Measurements from ENCODE around the gene SMARCC2.

Gene SMARCC2

DNA sequence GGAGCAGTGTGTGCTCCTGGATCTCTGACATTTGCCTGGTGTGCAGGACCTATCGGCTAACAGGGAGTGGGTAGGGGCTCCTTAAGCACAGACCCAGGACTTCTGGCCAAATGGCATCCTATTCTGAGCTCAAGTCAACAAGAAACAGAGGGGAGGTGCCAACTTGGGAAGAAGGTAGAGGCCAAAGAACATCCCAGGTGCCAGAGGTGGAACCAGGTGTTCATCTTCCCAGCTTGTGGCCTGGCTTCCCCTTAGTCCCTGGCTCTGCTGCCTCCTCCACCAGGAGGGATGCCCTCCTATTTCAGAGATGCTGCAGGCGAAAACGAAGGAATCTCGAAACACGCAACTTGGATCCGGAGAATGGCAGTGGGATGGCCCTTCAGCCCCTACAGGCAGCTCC lies 46.8 kb upstream of the SMARCC2 start:
- TF ChIP-seq, protein P1, sequence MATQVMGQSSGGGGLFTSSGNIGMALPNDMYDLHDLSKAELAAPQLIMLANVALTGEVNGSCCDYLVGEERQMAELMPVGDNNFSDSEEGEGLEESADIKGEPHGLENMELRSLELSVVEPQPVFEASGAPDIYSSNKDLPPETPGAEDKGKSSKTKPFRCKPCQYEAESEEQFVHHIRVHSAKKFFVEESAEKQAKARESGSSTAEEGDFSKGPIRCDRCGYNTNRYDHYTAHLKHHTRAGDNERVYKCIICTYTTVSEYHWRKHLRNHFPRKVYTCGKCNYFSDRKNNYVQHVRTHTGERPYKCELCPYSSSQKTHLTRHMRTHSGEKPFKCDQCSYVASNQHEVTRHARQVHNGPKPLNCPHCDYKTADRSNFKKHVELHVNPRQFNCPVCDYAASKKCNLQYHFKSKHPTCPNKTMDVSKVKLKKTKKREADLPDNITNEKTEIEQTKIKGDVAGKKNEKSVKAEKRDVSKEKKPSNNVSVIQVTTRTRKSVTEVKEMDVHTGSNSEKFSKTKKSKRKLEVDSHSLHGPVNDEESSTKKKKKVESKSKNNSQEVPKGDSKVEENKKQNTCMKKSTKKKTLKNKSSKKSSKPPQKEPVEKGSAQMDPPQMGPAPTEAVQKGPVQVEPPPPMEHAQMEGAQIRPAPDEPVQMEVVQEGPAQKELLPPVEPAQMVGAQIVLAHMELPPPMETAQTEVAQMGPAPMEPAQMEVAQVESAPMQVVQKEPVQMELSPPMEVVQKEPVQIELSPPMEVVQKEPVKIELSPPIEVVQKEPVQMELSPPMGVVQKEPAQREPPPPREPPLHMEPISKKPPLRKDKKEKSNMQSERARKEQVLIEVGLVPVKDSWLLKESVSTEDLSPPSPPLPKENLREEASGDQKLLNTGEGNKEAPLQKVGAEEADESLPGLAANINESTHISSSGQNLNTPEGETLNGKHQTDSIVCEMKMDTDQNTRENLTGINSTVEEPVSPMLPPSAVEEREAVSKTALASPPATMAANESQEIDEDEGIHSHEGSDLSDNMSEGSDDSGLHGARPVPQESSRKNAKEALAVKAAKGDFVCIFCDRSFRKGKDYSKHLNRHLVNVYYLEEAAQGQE (IDR thresholded peaks at IDR 0.05; ENCODE audit: low read depth) = no peak
- TF ChIP-seq EP300 (IDR thresholded peaks at IDR 0.05; ENCODE audit: borderline replicate concordance) (no peak), FOXM1 (IDR thresholded peaks at IDR 0.05; ENCODE audit: borderline replicate concordance, low read depth) (no peak), CREB1 (IDR thresholded peaks at IDR 0.05; ENCODE audit: low read depth) (no peak), TCF12 (IDR thresholded peaks at IDR 0.05; ENCODE audit: low read depth) (no peak), EGR1 (IDR thresholded peaks at IDR 0.05) (no peak), CEBPB (IDR thresholded peaks at IDR 0.05) (no peak), ZBTB7A (IDR thresholded peaks at IDR 0.05; ENCODE audit: low read depth) (no peak), USF1 (IDR thresholded peaks at IDR 0.05) (no peak), YY1 (IDR thresholded peaks at IDR 0.05; ENCODE audit: low read depth) (no peak), NFIC (IDR thresholded peaks at IDR 0.05) (no peak), TEAD4 (IDR thresholded peaks at IDR 0.05) (no peak), RAD21 (IDR thresholded peaks at IDR 0.05; ENCODE audit: low read depth) (no peak), TAF1 (IDR thresholded peaks at IDR 0.05; ENCODE audit: low read depth) (no peak)
- TF ChIP-seq, protein P2, sequence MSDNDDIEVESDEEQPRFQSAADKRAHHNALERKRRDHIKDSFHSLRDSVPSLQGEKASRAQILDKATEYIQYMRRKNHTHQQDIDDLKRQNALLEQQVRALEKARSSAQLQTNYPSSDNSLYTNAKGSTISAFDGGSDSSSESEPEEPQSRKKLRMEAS (IDR thresholded peaks at IDR 0.05) = no peak

DNA sequence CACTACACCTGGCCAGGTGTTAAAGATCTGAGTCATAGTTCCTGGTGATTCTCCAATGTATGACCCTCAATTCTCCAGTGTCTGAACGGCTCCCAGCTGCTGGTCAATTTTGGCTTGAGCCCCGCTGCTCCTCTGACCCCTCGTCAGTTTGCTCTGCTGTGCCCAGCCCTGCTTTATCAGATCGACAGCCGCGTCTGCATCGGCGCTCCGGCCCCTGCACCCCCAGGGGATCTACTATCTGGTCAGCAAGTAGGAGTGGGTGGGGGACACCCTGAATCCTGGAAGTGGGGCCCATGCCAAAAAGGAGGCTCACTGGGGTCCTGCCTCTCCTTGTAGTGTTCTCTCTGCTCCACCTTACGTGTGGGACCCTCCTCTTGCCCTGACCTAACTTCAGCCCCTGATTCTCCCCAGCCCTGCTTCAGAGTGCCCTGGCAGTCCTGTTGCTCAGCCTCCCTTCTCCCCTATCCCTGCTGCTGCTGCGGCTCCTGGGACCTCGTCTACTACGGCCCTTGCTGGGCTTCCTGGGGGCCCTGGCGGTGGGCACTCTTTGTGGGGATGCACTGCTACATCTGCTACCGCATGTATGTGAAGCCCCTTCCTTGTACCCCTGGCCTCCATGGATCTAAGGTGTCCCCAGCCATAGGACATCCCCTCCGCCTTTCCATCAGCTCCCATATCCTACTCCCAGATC lies 45.6 kb upstream of the SMARCC2 start:
- TF ChIP-seq CREB1 (IDR thresholded peaks at IDR 0.05; ENCODE audit: low read depth) = no peak
- TF ChIP-seq YY1 (IDR thresholded peaks at IDR 0.05; ENCODE audit: low read depth) = no peak
- no peak for TF ChIP-seq TEAD4 (IDR thresholded peaks at IDR 0.05)
- TF ChIP-seq EGR1 (IDR thresholded peaks at IDR 0.05) = no peak

GRCh38 chr12:56231184-56231582 lies 41.9 kb upstream of the SMARCC2 start:
- no peak for TF ChIP-seq CREB1 (IDR thresholded peaks at IDR 0.05; ENCODE audit: low read depth)
- TF ChIP-seq, protein P2 (IDR thresholded peaks at IDR 0.05) = no peak
- TF ChIP-seq, protein P1 (IDR thresholded peaks at IDR 0.05; ENCODE audit: low read depth) = no peak
- TF ChIP-seq TAF1 (IDR thresholded peaks at IDR 0.05; ENCODE audit: low read depth) = no peak
- no peak for TF ChIP-seq CEBPB (IDR thresholded peaks at IDR 0.05)
- no peak for TF ChIP-seq RAD21 (IDR thresholded peaks at IDR 0.05; ENCODE audit: low read depth)
- TF ChIP-seq EGR1 (IDR thresholded peaks at IDR 0.05) = no peak
- no peak for TF ChIP-seq FOXM1 (IDR thresholded peaks at IDR 0.05; ENCODE audit: borderline replicate concordance, low read depth)
- TF ChIP-seq NFIC (IDR thresholded peaks at IDR 0.05) = no peak
- TF ChIP-seq TEAD4 (IDR thresholded peaks at IDR 0.05) = no peak
- TF ChIP-seq ZBTB7A (IDR thresholded peaks at IDR 0.05; ENCODE audit: low read depth) = no peak
- no peak for TF ChIP-seq EP300 (IDR thresholded peaks at IDR 0.05; ENCODE audit: borderline replicate concordance)
- no peak for TF ChIP-seq YY1 (IDR thresholded peaks at IDR 0.05; ENCODE audit: low read depth)
- no peak for TF ChIP-seq USF1 (IDR thresholded peaks at IDR 0.05)
- TF ChIP-seq TCF12 (IDR thresholded peaks at IDR 0.05; ENCODE audit: low read depth) = no peak

DNA sequence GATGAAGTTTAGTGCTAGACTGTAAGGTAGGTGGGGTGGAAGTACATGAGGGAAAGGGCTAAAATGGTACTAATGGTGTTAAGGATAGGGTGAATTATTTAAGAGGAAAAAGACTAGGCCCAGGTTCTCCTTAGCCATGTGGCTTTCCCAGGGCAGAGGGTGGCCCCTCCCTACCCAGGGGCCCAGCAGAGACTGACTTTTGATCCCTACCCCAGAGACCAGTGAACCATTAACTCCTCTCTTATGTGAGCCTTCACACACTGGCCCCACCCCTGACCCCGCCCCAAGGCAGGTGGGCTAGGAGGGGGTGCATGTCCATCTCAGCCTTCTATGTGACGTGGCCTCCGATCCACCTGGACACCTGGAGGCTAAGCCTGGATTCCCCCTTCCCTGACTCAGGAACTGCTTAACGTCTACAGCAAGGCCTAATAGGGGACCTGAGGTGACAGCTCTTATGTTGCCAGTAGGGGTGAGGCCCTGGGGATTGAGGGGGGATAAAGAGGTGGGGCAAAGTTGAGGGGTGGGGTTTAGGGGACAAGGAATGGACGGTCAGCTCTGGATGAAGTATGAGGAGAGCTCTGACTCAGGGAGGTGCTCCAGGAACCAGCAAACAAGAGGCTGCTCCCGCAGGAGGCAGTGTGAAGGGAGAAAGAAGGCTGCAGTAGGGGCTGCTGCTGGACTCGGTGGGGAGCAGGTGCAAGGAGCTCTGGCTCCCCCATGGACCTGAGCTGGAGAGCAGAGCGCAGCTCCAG lies 41.3 kb upstream of the SMARCC2 start:
- no peak for TF ChIP-seq TAF1 (IDR thresholded peaks at IDR 0.05; ENCODE audit: low read depth)
- TF ChIP-seq, protein P1 (IDR thresholded peaks at IDR 0.05; ENCODE audit: low read depth) = no peak
- no peak for TF ChIP-seq EP300 (IDR thresholded peaks at IDR 0.05; ENCODE audit: borderline replicate concordance)
- no peak for TF ChIP-seq TCF12 (IDR thresholded peaks at IDR 0.05; ENCODE audit: low read depth)
- no peak for TF ChIP-seq ZBTB7A (IDR thresholded peaks at IDR 0.05; ENCODE audit: low read depth)
- no peak for TF ChIP-seq NFIC (IDR thresholded peaks at IDR 0.05)
- no peak for TF ChIP-seq FOXM1 (IDR thresholded peaks at IDR 0.05; ENCODE audit: borderline replicate concordance, low read depth)
- TF ChIP-seq EGR1 (IDR thresholded peaks at IDR 0.05) = no peak
- no peak for TF ChIP-seq RAD21 (IDR thresholded peaks at IDR 0.05; ENCODE audit: low read depth)
- no peak for TF ChIP-seq CEBPB (IDR thresholded peaks at IDR 0.05)
- no peak for TF ChIP-seq TEAD4 (IDR thresholded peaks at IDR 0.05)
